Endothelial cell of umbilical vein (primary cell): Measurements from ENCODE around the gene FILIP1L. TPM values are rescaled to one million over a fixed set of nuclear protein-coding genes. Genes with fewer than 3 reads are reported as not detected.

Experiments
- BruUV-seq: library from RNA; stranded (reverse); fragments of 400-500 nt; replicated peaks from 2 replicates; lab custom pipeline; 2021; lab: Mats Ljungman, UMichigan
- CTCF ChIA-PET: fragments of 300-600, 350-600 bp; sonication (Branson Sonifier 250); formaldehyde crosslinking; loops from one replicate; lab custom pipeline; 2021; ENCODE audit warnings: antibody characterized with exemption, inconsistent platforms; lab: Charles Lee
- POLR2A ChIA-PET: fragments of 300-600, 350-600 bp; sonication (Branson Sonifier 250); formaldehyde crosslinking; loops from one replicate; lab custom pipeline; 2021; ENCODE audit warnings: antibody characterized with exemption, inconsistent platforms; lab: Charles Lee
- DNase-seq: peaks from one replicate; pipeline ENCODE4 v3.0.0-alpha.2; 2011; ENCODE audit warnings: low read depth, low spot score
- FAIRE-seq: peaks from 2 replicates; lab custom pipeline; 2011; peaks lifted over from hg19 to GRCh38; lab: Jason Lieb, UNC
- H2AFZ ChIP-seq: 2 replicates; pipeline ENCODE4 v1.6.0; 2012; ENCODE audit warnings: low read depth, low read length, control low read depth, inconsistent platforms
- H3K27ac ChIP-seq: 2 replicates; pipeline ENCODE4 v1.5.1; 2011; ENCODE audit warnings: low read depth, mild to moderate bottlenecking, control low read depth, low read length, moderate library complexity; ENCODE audit not compliant: insufficient read depth
- H3K27me3 ChIP-seq, 2 experiments: 2 replicates each; pipeline versions ENCODE4 v1.6.0 to v1.6.1; 2011; ENCODE audit warnings: low read length in 2 of 2, mixed read lengths in 1 of 2; ENCODE audit not compliant: control insufficient read depth in 2 of 2, insufficient read depth in 2 of 2
- H3K36me3 ChIP-seq, 2 experiments: 2 replicates in 1 of 2; 3 replicates in 1 of 2; pipeline ENCODE4 v1.5.1; 2011; ENCODE audit warnings: low read length in 2 of 2, mild to moderate bottlenecking in 1 of 2, moderate library complexity in 1 of 2; ENCODE audit not compliant: control insufficient read depth in 2 of 2, insufficient read depth in 2 of 2; ENCODE audit errors: extremely low read depth in 1 of 2
- H3K4me1 ChIP-seq: 3 replicates; pipeline ENCODE4 v1.5.1; 2011; ENCODE audit warnings: mild to moderate bottlenecking, low read length; ENCODE audit not compliant: control insufficient read depth, insufficient read depth; ENCODE audit errors: extremely low read depth
- H3K4me2 ChIP-seq: 2 replicates; pipeline ENCODE4 v1.6.1; 2011; ENCODE audit warnings: low read length, control low read depth, mixed read lengths; ENCODE audit not compliant: insufficient read depth
- H3K4me3 ChIP-seq, 3 experiments: fragments of 200-600 bp in 1 of 3; sonication (generic), shearing (Covaris generic) in 1 of 3; replicated peaks in 1 of 3; 2 replicates each; pipeline ENCODE4 v1.5.1; 2011 to 2016; ENCODE audit warnings: control low read depth in 3 of 3, low read length in 3 of 3, mild to moderate bottlenecking in 2 of 3, inconsistent platforms in 1 of 3, low read depth in 1 of 3, moderate library complexity in 1 of 3; ENCODE audit not compliant: insufficient read depth in 1 of 3
- H3K79me2 ChIP-seq: 2 replicates; pipeline ENCODE4 v1.6.0; 2012; ENCODE audit warnings: low read length, inconsistent platforms; ENCODE audit not compliant: control insufficient read depth, insufficient read depth
- H3K9ac ChIP-seq: replicated peaks from 2 replicates; pipeline ENCODE3; 2011; ENCODE audit warnings: low read length, control low read depth; ENCODE audit not compliant: insufficient read depth; ENCODE audit errors: extremely low read depth
- H3K9me1 ChIP-seq: replicated peaks from 3 replicates; pipeline ENCODE4 v1.6.0; 2011; ENCODE audit warnings: mild to moderate bottlenecking, low read length; ENCODE audit not compliant: control insufficient read depth, insufficient read depth; ENCODE audit errors: extremely low read depth
- H3K9me3 ChIP-seq: replicated peaks from 2 replicates; pipeline ENCODE4 v1.5.1; 2012; ENCODE audit warnings: low read length, inconsistent platforms; ENCODE audit not compliant: control insufficient read depth, insufficient read depth
- H4K20me1 ChIP-seq: replicated peaks from 2 replicates; pipeline ENCODE3; 2011; ENCODE audit warnings: mild to moderate bottlenecking, low read length; ENCODE audit not compliant: control insufficient read depth, insufficient read depth; ENCODE audit errors: extremely low read depth
- EZH2 ChIP-seq: IDR thresholded peaks from 2 replicates; pipeline ENCODE4 v1.6.1; 2012; ENCODE audit warnings: borderline replicate concordance, low read depth, mild to moderate bottlenecking, moderate library complexity, low read length, inconsistent platforms; ENCODE audit not compliant: severe bottlenecking
- FOS ChIP-seq: IDR thresholded peaks from 2 replicates; pipeline ENCODE4 v1.6.1; 2011; ENCODE audit warnings: mild to moderate bottlenecking, low read length, moderate library complexity, borderline replicate concordance; ENCODE audit not compliant: insufficient read depth
- GATA2 ChIP-seq: IDR thresholded peaks from 2 replicates; pipeline ENCODE4 v1.7.0; 2011; ENCODE audit warnings: low read depth, mild to moderate bottlenecking, moderate library complexity, mixed read lengths, low read length; ENCODE audit not compliant: insufficient read length, insufficient read depth
- JUN ChIP-seq: IDR thresholded peaks from 2 replicates; pipeline ENCODE4 v1.6.1; 2011; ENCODE audit warnings: borderline replicate concordance, low read depth; ENCODE audit not compliant: insufficient read length, insufficient read depth
- MYC ChIP-seq: IDR thresholded peaks from one replicate; pipeline ENCODE4 v1.6.1; 2011; ENCODE audit warnings: mild to moderate bottlenecking, low read depth, low read length
- POLR2A ChIP-seq: IDR thresholded peaks from 2 replicates; pipeline ENCODE4 v1.6.1; 2012; ENCODE audit warnings: low read depth, mild to moderate bottlenecking, control low read depth, low read length
- POLR2AphosphoS5 ChIP-seq: IDR thresholded peaks from 2 replicates; pipeline ENCODE4 v1.6.1; 2012; ENCODE audit warnings: low read depth, mild to moderate bottlenecking, control low read depth, low read length, moderate library complexity; ENCODE audit not compliant: insufficient read depth
- dilution Hi-C: fragments of 300-500 bp; cut with MboI; formaldehyde crosslinking; loops from one replicate; pipeline ENCODE4 v1.15.0; 2019; ENCODE audit warnings: low sequenced_read_pairs; ENCODE audit not compliant: extremely low pct_ligation_motif_present
- intact Hi-C: fragments of 100-400 bp; cut with micrococcal nuclease; formaldehyde crosslinking; loops from one replicate; pipeline ENCODE4 v1.10.0; 2022
- polyA plus RNA-seq, 4 experiments: library from polyadenylated mRNA; depleted of rRNA in 3 of 4; stranded (reverse) in 3 of 4; unstranded in 1 of 4; fragments of >200 nt; gene quantifications; 2 replicates each; pipeline versions ENCODE4 v1.2.1 to v1.2.3, GENCODE V29; 2011 to 2012; ENCODE audit warnings: missing spikeins in 1 of 4
- total RNA-seq: library from RNA; stranded (reverse); gene quantifications from 2 replicates; pipeline ENCODE4 v1.2.3, GENCODE V29; 2021
- TF ChIP-seq, protein P1 (sequence below): IDR thresholded peaks from 2 replicates; pipeline ENCODE4 v1.6.1; 2011; ENCODE audit not compliant: insufficient read depth, insufficient read length
- TF ChIP-seq, protein P2 (sequence below), 2 donors: IDR thresholded peaks; 1 replicate in 1 of 2; 2 replicates in 1 of 2; pipeline ENCODE4 v1.5.1; 2011; ENCODE audit warnings: low read length in 2 of 2, mild to moderate bottlenecking in 2 of 2, moderate library complexity in 2 of 2, control low read depth in 1 of 2, inconsistent platforms in 1 of 2, low read depth in 1 of 2; ENCODE audit not compliant: insufficient read depth in 1 of 2; ENCODE audit errors: extremely low read depth in 1 of 2

FILIP1L gene
- total and polyA plus RNA-seq, 2 donors (not counting 3 experiments of a cell fraction or from before 2014, with no cell fraction given): 26.0 to 29.9 TPM

DNA sequence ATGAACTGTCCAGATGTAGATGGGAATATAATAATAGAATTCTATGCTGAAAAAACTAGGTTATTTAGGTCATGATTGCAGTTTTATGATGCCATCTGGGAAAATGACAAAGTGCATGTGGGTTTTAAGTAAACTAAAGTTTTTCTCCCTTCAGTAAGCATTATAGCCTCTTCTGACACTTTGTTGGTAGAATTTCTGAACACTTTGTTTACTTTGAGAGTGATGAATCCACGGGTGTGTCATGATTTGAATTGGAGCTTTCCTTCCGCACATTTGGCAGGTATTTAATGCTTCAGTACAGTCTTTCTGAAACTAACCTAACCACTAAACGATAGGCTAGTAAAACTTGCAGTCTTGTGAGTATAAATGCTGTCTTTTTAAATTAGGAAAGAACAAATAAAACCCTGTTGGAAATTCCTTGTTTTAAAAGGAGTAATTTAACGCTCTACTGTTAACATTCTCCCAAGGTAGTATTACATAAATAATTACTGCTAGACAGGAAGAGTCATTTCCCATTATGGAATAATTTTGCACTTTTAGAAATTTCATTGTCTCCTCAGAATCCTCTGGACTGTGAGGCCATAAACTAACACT, 7.0 kb downstream of the FILIP1L start:
- FAIRE-seq: no peak
- intact Hi-C loops: loop anchor here (2.0 kb wide), 1 partner anchor 17 kb away; no protein-coding TSS in a partner anchor
- CTCF ChIA-PET: interaction anchor here (1.0 to 1.8 kb wide), 4 partner anchors 17 to 147 kb away, joined by 3 to 6 read pairs (median 3); no protein-coding TSS in a partner anchor

More for the DNA sequence above, 7.0 kb downstream of the FILIP1L start:
- Histone ChIP-seq H2AFZ (no peak overlapping the region), H3K79me2 (no peaks in the 10 kb centered on the region), H3K9ac (no peak overlapping the region), H3K9me3 (no peaks in the 10 kb centered on the region), H3K4me3 (no peak overlapping the region), H4K20me1 (no peaks in the 10 kb centered on the region), H3K36me3 (no peaks in the 10 kb centered on the region), H3K27me3 (no peaks in the 10 kb centered on the region), H3K4me1 (peaks cover 8% of the 10 kb centered on the region), H3K27ac (no peak overlapping the region), H3K9me1 (no peaks in the 10 kb centered on the region), H3K4me2 (no peak overlapping the region)
- dilution Hi-C loops: no loop called here
- TF ChIP-seq EZH2: no peak
- TF ChIP-seq JUN: no peak
- TF ChIP-seq, protein P1, sequence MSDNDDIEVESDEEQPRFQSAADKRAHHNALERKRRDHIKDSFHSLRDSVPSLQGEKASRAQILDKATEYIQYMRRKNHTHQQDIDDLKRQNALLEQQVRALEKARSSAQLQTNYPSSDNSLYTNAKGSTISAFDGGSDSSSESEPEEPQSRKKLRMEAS: no peak
- TF ChIP-seq, protein P2, sequence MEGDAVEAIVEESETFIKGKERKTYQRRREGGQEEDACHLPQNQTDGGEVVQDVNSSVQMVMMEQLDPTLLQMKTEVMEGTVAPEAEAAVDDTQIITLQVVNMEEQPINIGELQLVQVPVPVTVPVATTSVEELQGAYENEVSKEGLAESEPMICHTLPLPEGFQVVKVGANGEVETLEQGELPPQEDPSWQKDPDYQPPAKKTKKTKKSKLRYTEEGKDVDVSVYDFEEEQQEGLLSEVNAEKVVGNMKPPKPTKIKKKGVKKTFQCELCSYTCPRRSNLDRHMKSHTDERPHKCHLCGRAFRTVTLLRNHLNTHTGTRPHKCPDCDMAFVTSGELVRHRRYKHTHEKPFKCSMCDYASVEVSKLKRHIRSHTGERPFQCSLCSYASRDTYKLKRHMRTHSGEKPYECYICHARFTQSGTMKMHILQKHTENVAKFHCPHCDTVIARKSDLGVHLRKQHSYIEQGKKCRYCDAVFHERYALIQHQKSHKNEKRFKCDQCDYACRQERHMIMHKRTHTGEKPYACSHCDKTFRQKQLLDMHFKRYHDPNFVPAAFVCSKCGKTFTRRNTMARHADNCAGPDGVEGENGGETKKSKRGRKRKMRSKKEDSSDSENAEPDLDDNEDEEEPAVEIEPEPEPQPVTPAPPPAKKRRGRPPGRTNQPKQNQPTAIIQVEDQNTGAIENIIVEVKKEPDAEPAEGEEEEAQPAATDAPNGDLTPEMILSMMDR (IDR thresholded peaks at IDR 0.05; ENCODE audit: extremely low read depth in 1 of 2, insufficient read depth in 1 of 2, low read depth in 1 of 2, low read length in 2 of 2): no peak
- TF ChIP-seq GATA2: no peak
- no peak for TF ChIP-seq POLR2AphosphoS5
- TF ChIP-seq MYC: no peak
- no peak for TF ChIP-seq FOS
- no peak for TF ChIP-seq POLR2A
- POLR2A ChIA-PET: no interaction called here
- DNase-seq: no peak
- no TSS peak for BruUV-seq
